ENCODE results near the gene STC2.

DNA sequence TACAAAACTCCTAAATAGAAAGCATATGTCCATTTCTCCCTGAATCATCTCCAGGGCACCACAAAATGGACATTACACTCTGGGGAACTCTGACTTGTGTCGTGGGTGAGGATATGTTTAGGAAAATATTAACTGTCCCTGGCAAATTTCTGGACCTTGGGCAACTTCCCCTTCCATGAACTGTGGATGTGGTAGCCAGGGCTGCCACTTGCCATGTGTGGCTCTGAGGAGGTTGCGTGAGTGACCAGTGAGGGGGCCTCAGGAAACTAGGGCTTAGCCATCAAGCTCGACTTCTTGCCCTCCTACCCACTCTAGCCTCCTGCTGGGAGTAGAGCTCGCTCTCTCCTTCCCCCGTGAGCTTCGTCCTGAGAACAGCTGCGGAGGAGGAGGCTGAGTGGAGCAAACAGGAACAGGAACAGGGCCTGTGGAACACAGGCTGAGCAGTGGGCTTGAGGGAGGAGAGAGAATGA is 13.8 kb upstream of the STC2 start:
- TF ChIP-seq, protein P1, sequence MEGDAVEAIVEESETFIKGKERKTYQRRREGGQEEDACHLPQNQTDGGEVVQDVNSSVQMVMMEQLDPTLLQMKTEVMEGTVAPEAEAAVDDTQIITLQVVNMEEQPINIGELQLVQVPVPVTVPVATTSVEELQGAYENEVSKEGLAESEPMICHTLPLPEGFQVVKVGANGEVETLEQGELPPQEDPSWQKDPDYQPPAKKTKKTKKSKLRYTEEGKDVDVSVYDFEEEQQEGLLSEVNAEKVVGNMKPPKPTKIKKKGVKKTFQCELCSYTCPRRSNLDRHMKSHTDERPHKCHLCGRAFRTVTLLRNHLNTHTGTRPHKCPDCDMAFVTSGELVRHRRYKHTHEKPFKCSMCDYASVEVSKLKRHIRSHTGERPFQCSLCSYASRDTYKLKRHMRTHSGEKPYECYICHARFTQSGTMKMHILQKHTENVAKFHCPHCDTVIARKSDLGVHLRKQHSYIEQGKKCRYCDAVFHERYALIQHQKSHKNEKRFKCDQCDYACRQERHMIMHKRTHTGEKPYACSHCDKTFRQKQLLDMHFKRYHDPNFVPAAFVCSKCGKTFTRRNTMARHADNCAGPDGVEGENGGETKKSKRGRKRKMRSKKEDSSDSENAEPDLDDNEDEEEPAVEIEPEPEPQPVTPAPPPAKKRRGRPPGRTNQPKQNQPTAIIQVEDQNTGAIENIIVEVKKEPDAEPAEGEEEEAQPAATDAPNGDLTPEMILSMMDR (IDR thresholded peaks at IDR 0.05; ENCODE audit: low read length): no peak
- TF ChIP-seq EZH2 (IDR thresholded peaks at IDR 0.05; ENCODE audit: borderline replicate concordance, low read length): no peak
